SK-N-SH treated with all-trans-retinoic acid at 6 μM for 48 hours (cell line): ENCODE data around the gene HDAC10.

Experiments used
- ATAC-seq: fragments of 200-7000 bp; cut with Tn5 transposase; 3 replicates; pipeline ENCODE4 v1.9.1; 2020; ENCODE audit warnings: mild to moderate bottlenecking, moderate library complexity
- BACH2 ChIP-seq: fragments of 250-450 bp; sonication (Bioruptor Pico); IDR thresholded peaks from 2 replicates; pipeline ENCODE4 v1.9.0; 2021; ENCODE audit warnings: mild to moderate bottlenecking, borderline replicate concordance
- CSDC2 ChIP-seq: fragments of 250-450 bp; sonication (Bioruptor Pico); IDR thresholded peaks from 2 replicates; pipeline ENCODE4 v1.5.0; 2020; ENCODE audit warnings: mild to moderate bottlenecking, moderate library complexity
- CSRNP3 ChIP-seq: fragments of 250-450 bp; sonication (Bioruptor Pico); IDR thresholded peaks from 2 replicates; pipeline ENCODE4 v1.5.1; 2021; ENCODE audit warnings: mild to moderate bottlenecking, moderate library complexity
- ESRRG ChIP-seq: fragments of 250-450 bp; sonication (Bioruptor Pico); IDR thresholded peaks from 2 replicates; pipeline ENCODE4 v1.6.1; 2021; ENCODE audit warnings: mild to moderate bottlenecking
- GLIS3 ChIP-seq: fragments of 250-450 bp; sonication (Bioruptor Pico); IDR thresholded peaks from 2 replicates; pipeline ENCODE4 v1.5.0; 2020; ENCODE audit warnings: mild to moderate bottlenecking, moderate library complexity
- ISL1 ChIP-seq: fragments of 250-450 bp; sonication (Bioruptor Pico); IDR thresholded peaks from 2 replicates; pipeline ENCODE4 v2.1.2; 2022; ENCODE audit warnings: mild to moderate bottlenecking, moderate library complexity
- OSR1 ChIP-seq: fragments of 250-450 bp; sonication (Bioruptor Pico); IDR thresholded peaks from 2 replicates; pipeline ENCODE4 v1.8.0; 2022; ENCODE audit warnings: moderate library complexity, mild to moderate bottlenecking, inconsistent platforms
- PATZ1 ChIP-seq: fragments of 250-450 bp; sonication (Bioruptor Pico); IDR thresholded peaks from 2 replicates; pipeline ENCODE4 v1.8.0; 2020; ENCODE audit warnings: mild to moderate bottlenecking, moderate library complexity, borderline replicate concordance
- POU6F1 ChIP-seq: fragments of 250-450 bp; sonication (Bioruptor Pico); IDR thresholded peaks from 2 replicates; pipeline ENCODE4 v1.8.0; 2021; ENCODE audit warnings: low read depth, mild to moderate bottlenecking, moderate library complexity, borderline replicate concordance
- SNAI2 ChIP-seq: fragments of 250-450 bp; sonication (Bioruptor Pico); IDR thresholded peaks from 2 replicates; pipeline ENCODE4 v1.5.0; 2020; ENCODE audit warnings: mild to moderate bottlenecking, moderate library complexity
- TCF4 ChIP-seq: fragments of 250-450 bp; sonication (Bioruptor Pico); IDR thresholded peaks from 2 replicates; pipeline ENCODE4 v1.8.0; 2021; ENCODE audit warnings: mild to moderate bottlenecking, moderate library complexity, borderline replicate concordance
- TOX ChIP-seq: fragments of 250-450 bp; sonication (Bioruptor Pico); IDR thresholded peaks from 2 replicates; pipeline ENCODE4 v1.8.0; 2021; ENCODE audit warnings: mild to moderate bottlenecking, moderate library complexity, borderline replicate concordance
- ZC3H10 ChIP-seq: fragments of 250-450 bp; sonication (Bioruptor Pico); IDR thresholded peaks from 2 replicates; pipeline ENCODE4 v1.5.1; 2021; ENCODE audit warnings: mild to moderate bottlenecking, moderate library complexity
- ZFP3 ChIP-seq: fragments of 250-450 bp; sonication (Bioruptor Pico); IDR thresholded peaks from 2 replicates; pipeline ENCODE4 v1.5.0; 2020; ENCODE audit warnings: mild to moderate bottlenecking, moderate library complexity
- ZFP30 ChIP-seq: fragments of 450-650 bp; formaldehyde crosslinking; IDR thresholded peaks from 2 replicates; pipeline ENCODE4 v1.5.0; 2022; ENCODE audit warnings: mild to moderate bottlenecking, moderate library complexity
- ZNF70 ChIP-seq: fragments of 450-650 bp; formaldehyde crosslinking; IDR thresholded peaks from 2 replicates; pipeline ENCODE4 v1.5.0; 2020; ENCODE audit warnings: mild to moderate bottlenecking, moderate library complexity
- ZNF8 ChIP-seq: fragments of 450-650 bp; formaldehyde crosslinking; IDR thresholded peaks from 2 replicates; pipeline ENCODE4 v1.5.0; 2020; ENCODE audit warnings: mild to moderate bottlenecking, moderate library complexity

HDAC10 gene

GRCh38 chr22:50250555-50251476 lies at the start of gene HDAC10:
Gene HDAC10 (minus strand): TSS chr22:50251265. CDS start chr22:50251032, 233 bp downstream.
- ATAC-seq = peak; percentile 75
- TF ChIP-seq ZFP3 (CRISPR knock-in tag) = no peak
- peak; percentile 33; the same call in 1 of the 2 replicates for TF ChIP-seq PATZ1

- no peak for ATAC-seq
- TF ChIP-seq SNAI2 (no peak), ESRRG (CRISPR knock-in tag) (no peak), ZFP30 (no peak), CSRNP3 (CRISPR knock-in tag) (no peak), ZC3H10 (CRISPR knock-in tag) (no peak), BACH2 (CRISPR knock-in tag) (no peak), CSDC2 (CRISPR knock-in tag) (no peak), GLIS3 (no peak), PATZ1 (no peak), ISL1 (CRISPR knock-in tag) (no peak), ZNF8 (CRISPR knock-in tag) (no peak)
These were observed 49.7 kb upstream of the HDAC10 start for GRCh38 chr22:50300620-50301257.

GRCh38 chr22:50299785-50300619 lies 48.9 kb upstream of the HDAC10 start:
- no peak for ATAC-seq
- TF ChIP-seq GLIS3 (no peak), ZNF70 (CRISPR knock-in tag) (no peak), TOX (no peak), SNAI2 (no peak), ZC3H10 (CRISPR knock-in tag) (no peak), PATZ1 (no peak), CSDC2 (CRISPR knock-in tag) (no peak), TCF4 (CRISPR knock-in tag) (no peak), OSR1 (no peak), POU6F1 (CRISPR knock-in tag) (no peak)
